Measurements from ENCODE around the gene C3orf52.

The C3orf52 gene

DNA sequence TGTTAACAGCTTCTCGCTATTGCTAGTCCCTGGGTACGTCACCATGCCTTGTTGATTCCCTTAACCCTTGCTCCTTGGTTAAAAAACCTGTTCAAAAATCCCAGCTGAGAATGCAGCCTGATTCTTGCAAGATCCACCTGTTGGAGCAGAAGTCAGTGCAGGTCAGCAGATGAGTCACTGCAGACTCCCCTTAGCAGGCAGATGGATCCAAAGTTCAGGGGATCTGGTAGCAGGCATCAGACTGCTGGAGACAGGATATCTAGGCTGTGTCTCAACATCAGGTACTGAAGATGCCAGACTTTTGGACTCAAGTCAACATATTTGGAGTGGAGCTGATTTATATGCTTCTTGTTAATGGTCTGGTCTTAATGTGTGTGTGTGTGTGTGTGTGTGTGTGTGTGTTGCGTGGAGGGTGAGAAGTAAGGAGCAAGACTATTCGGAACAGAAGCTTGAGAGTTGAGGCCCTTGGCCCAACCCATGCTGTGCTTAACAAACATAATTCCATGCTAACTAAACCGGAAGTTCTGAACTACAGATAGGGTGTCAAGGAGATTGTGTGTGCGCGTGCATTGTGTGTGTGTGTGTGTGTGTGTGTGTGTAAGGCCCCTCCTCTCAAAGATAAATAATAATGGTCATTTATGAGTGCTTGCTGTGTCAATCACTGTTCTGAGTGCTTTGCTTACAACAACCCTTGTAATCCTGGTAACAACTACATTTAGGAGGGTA, 1.0 kb upstream of the C3orf52 start:
- no peak for TF ChIP-seq Cebpa-rat (IDR thresholded peaks at IDR 0.05)
- Histone ChIP-seq H4K20me1 (0 out of 22 replicates have a peak, but pooled peaks cover 0 to 3% (median 0%) of the 10 kb centered on the region in 11 experiments), H3K4me2 (no peak overlapping the region), H3K27me3 (peaks cover 40 to 67% (median 52%) of the 10 kb centered on the region in 11 experiments), H3K36me3 (no peaks in the 10 kb centered on the region), H3K27ac (no peak overlapping the region), H3K4me3 (no peak overlapping the region), H3K4me1 (peaks cover 1 to 11% (median 3%) of the 10 kb centered on the region in 10 experiments; a peak in 19 of 20 replicates), H3K9me3 (replicated peaks in 1 of 11) (peaks cover 0 to 19% (median 11%) of the 10 kb centered on the region in 11 experiments; a peak in 13 of 22 replicates), H3K9ac (no peak overlapping the region)

- no peak overlapping the region for H3K9ac ChIP-seq
- no peaks in the 10 kb centered on the region for H3K36me3 ChIP-seq
- peaks cover 0 to 19% (median 11%) of the 10 kb centered on the region in 11 experiments; a peak in 13 of 22 replicates for H3K9me3 ChIP-seq (replicated peaks in 1 of 11)
- H3K4me1 ChIP-seq, result peaks cover 7 to 16% (median 9%) of the 10 kb centered on the region in 10 experiments
- peaks cover 40 to 68% (median 52%) of the 10 kb centered on the region in 11 experiments for H3K27me3 ChIP-seq
- peak overlapping the region in 9 of 10 experiments; percentile 43 to 60 (median 53); a peak in 15 of 20 replicates for H3K4me3 ChIP-seq
- H4K20me1 ChIP-seq, result 0 out of 22 replicates have a peak, but pooled peaks cover 0 to 9% (median 0%) of the 10 kb centered on the region in 11 experiments
- peak overlapping the region; percentile 67 to 86 (median 76); a peak in 21 of 22 replicates for H3K4me2 ChIP-seq
- TF ChIP-seq Cebpa-rat (IDR thresholded peaks at IDR 0.05), result no peak
- H3K27ac ChIP-seq, result no peak overlapping the region
These were observed 484 bp upstream of the C3orf52 start for GRCh38 chr3:112085735-112086075.

DNA sequence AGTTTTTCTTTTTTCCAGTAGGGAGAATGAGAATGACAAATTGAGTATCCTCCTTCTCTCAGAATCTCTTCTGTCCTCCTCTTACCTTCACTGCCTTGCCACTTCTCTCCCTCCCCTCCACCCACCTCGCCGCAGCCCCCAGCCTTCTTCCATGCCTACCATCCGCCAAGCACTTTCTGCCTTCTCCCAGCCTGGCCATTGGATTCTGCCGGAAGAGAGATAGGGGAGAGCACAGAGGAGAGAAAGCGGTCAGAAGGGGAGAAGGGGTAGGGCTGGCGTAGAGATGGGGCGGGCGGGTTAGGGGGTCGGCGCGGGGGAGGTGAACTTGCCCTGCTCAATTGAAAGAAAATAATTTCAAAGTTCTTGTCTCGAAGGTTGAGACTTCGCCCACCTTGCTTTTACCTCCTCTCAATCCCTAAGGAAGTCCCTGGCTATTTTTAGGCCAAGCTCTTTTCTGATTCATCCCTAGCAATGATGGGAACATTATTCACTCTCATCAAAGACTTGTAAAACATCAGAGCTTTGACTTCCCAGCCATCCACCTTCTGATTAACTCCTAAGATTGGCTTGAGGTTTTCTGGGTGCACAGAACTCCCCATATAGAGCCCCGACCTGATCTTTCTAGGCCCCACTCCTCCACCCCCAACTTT, 811 bp downstream of the C3orf52 start:
- Histone ChIP-seq H3K27ac (no peak overlapping the region), H3K4me3 (peak overlapping the region; percentile 43 to 60 (median 53); a peak in 16 of 20 replicates), H4K20me1 (0 out of 22 replicates have a peak, but pooled peaks cover 0 to 10% (median 0%) of the 10 kb centered on the region in 11 experiments), H3K4me1 (peaks cover 16 to 29% (median 22%) of the 10 kb centered on the region in 10 experiments), H3K36me3 (no peaks in the 10 kb centered on the region), H3K9me3 (replicated peaks in 1 of 11) (peaks cover 0 to 19% (median 11%) of the 10 kb centered on the region in 11 experiments; a peak in 13 of 22 replicates), H3K4me2 (peak overlapping the region; percentile 67 to 86 (median 76); a peak in 21 of 22 replicates), H3K27me3 (peaks cover 40 to 68% (median 52%) of the 10 kb centered on the region in 11 experiments), H3K9ac (no peak overlapping the region)
- no peak for TF ChIP-seq Cebpa-rat (IDR thresholded peaks at IDR 0.05)

DNA sequence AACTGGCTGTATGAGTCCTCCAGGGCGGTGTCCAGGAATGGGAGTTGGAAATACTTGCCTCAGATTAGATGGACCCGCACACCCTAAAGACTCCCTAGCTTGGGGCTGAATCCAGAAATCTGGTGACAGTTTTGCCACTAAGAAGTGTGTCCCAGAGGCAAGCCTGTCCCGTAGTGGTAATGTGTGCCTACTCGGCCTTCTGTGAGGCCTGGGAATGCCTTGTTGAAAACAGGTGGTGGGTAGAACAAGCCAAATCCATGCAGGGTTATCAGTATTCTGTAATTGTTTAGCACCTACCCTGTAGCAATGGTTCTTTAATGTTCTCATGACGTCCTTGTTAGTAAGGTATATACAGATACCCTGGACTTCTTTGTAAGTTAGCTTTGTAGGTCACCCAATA, 1.6 kb downstream of the C3orf52 start:
- Histone ChIP-seq H3K9ac (no peak overlapping the region), H3K27me3 (peaks cover 40 to 65% (median 52%) of the 10 kb centered on the region in 11 experiments), H3K4me3 (no peak overlapping the region)

GRCh38 chr3:112088944-112089343, 2.8 kb downstream of the C3orf52 start:
- 0 out of 22 replicates have a peak, but pooled peaks cover 0 to 10% (median 0%) of the 10 kb centered on the region in 11 experiments for H4K20me1 ChIP-seq
- H3K27ac ChIP-seq, result no peak overlapping the region
- H3K4me3 ChIP-seq, result no peak overlapping the region
- H3K27me3 ChIP-seq, result peaks cover 40 to 66% (median 52%) of the 10 kb centered on the region in 11 experiments
- no peaks in the 10 kb centered on the region for H3K36me3 ChIP-seq
- no peak overlapping the region for H3K9ac ChIP-seq
- peaks cover 31 to 44% (median 36%) of the 10 kb centered on the region in 10 experiments for H3K4me1 ChIP-seq
- no peak overlapping the region for H3K4me2 ChIP-seq
- no peak for TF ChIP-seq Cebpa-rat (IDR thresholded peaks at IDR 0.05)
- H3K9me3 ChIP-seq (replicated peaks in 1 of 11), result peaks cover 0 to 19% (median 11%) of the 10 kb centered on the region in 11 experiments; a peak in 13 of 22 replicates

More for the DNA sequence above, 1.6 kb downstream of the C3orf52 start:
- Histone ChIP-seq H3K4me1 (peaks cover 23 to 37% (median 29%) of the 10 kb centered on the region in 10 experiments), H3K27ac (no peak overlapping the region), H3K36me3 (no peaks in the 10 kb centered on the region), H3K4me2 (no peak overlapping the region), H4K20me1 (0 out of 22 replicates have a peak, but pooled peaks cover 0 to 10% (median 0%) of the 10 kb centered on the region in 11 experiments), H3K9me3 (replicated peaks in 1 of 11) (peaks cover 0 to 19% (median 11%) of the 10 kb centered on the region in 11 experiments; a peak in 13 of 22 replicates)
- TF ChIP-seq Cebpa-rat (IDR thresholded peaks at IDR 0.05), result no peak

DNA sequence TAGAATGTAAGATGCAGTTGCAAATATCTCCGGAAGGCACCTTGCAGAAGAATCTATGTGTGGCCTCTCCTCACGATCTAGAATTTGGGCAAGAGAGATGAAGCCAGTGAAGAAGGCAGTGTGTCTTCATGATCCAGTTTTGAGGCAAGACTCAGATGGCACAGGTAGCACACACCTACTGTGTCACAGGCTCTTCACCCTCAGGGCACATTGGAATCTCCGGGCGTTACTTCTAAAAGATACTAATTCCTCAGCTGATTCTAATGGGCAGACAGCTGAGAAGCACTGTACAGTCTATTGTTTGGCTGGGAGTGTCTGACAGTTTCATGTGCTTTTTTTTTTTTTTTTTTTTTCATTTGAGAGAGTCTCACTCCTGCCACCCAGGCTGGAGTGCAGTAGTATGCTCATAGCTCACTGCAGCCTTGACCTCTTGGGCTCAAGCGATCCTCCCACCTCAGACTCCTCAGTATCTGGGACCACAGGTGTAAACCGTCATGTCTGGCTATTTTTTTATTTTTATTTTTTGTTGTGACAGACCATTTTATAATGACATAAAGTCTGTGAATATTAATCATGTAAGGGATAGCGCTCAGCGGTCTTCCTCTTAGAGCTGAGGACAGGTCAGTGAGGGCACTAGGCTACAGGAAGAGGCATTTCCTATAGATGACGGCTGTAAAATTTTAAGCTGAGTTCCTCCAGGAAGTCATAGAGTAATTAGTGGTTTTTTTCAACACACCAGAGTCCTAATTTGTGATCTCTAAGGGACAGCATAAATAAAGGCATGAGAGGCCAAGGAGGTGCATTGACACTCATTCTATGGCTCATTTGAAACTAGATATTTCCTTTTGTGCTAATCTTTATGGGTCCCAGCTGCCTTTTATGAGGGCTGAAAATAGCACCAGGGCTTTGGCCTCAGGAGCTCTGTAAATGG, 4.0 kb downstream of the C3orf52 start:
- TF ChIP-seq Cebpa-rat (IDR thresholded peaks at IDR 0.05), result no peak
- Histone ChIP-seq H3K9me3 (replicated peaks in 1 of 11) (peaks cover 6 to 26% (median 17%) of the 10 kb centered on the region in 11 experiments; a peak in 16 of 22 replicates), H3K36me3 (no peaks in the 10 kb centered on the region), H3K4me1 (peaks cover 31 to 44% (median 36%) of the 10 kb centered on the region in 10 experiments), H3K4me3 (no peak overlapping the region), H4K20me1 (0 out of 22 replicates have a peak, but pooled peaks cover 0 to 10% (median 0%) of the 10 kb centered on the region in 11 experiments), H3K27ac (no peak overlapping the region), H3K4me2 (peak overlapping the region; percentile 43 to 77 (median 72)), H3K27me3 (peaks cover 33 to 54% (median 42%) of the 10 kb centered on the region in 11 experiments), H3K9ac (no peak overlapping the region)

DNA sequence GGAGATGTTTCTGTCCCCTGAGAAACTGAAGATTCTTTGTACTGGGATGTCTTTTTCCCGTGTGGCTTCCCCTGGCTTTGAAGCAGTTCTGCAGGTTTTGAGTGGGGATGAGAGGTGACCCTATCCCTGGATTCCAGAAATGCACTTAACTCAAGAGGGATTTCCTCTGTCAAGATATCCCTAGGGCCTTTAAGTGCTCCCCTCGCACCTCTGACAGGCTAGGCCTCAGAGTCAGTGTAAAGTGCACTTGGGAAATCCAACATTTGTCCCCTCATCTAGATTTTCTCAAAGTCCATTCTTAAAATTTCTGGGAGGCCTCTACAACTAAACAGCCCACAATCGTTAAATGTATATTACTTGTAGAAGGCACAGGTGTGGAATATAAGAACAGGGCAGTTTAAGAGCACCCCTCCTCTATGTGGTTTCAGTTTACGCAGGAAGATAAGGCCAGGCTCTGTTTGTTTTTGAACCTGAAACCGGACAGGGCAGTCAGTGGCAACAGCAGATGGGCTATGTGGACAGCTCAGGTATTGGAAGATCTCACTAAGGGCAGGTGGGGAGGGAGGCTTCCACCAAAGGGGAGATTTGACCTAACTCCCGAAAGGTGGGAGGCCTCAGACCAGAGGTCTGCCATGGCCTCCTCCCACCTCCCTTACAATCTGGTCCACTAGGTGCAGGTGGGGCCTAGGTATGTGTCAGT, 4.8 kb downstream of the C3orf52 start:
- Histone ChIP-seq H3K36me3 (no peaks in the 10 kb centered on the region), H3K4me2 (peak overlapping the region; percentile 43 to 77 (median 72)), H3K4me3 (no peak overlapping the region), H3K27me3 (peaks cover 24 to 49% (median 34%) of the 10 kb centered on the region in 11 experiments), H4K20me1 (0 out of 22 replicates have a peak, but pooled peaks cover 0 to 10% (median 0%) of the 10 kb centered on the region in 11 experiments), H3K4me1 (peaks cover 31 to 43% (median 36%) of the 10 kb centered on the region in 10 experiments), H3K27ac (no peak overlapping the region), H3K9ac (no peak overlapping the region), H3K9me3 (replicated peaks in 1 of 11) (peaks cover 6 to 22% (median 15%) of the 10 kb centered on the region in 11 experiments; a peak in 16 of 22 replicates)
- no peak for TF ChIP-seq Cebpa-rat (IDR thresholded peaks at IDR 0.05)
